HEK293T (cell line): ENCODE data around the gene MIEF2.

Source experiments
- CTCF ChIA-PET: fragments of 350-600 bp; formaldehyde crosslinking; extraction: SDS; loops from one replicate; lab custom pipeline; 2021; ENCODE audit warnings: antibody characterized with exemption, inconsistent platforms; lab: Yijun Ruan, JAX
- POLR2A ChIA-PET: fragments of 350-600 bp; formaldehyde crosslinking; extraction: SDS; loops from one replicate; lab custom pipeline; 2020; ENCODE audit warnings: antibody characterized with exemption, inconsistent platforms; lab: Yijun Ruan, JAX
- DNase-seq: peaks from one replicate; pipeline ENCODE4 v3.0.0; 2012; ENCODE audit warnings: mixed read lengths; ENCODE audit errors: extremely low spot score
- ARNT ChIP-seq: fragments of 450-650 bp; IDR thresholded peaks from 2 replicates; pipeline ENCODE4 v1.6.1; 2017; ENCODE audit warnings: mild to moderate bottlenecking
- BHLHE40 ChIP-seq: fragments of 450-650 bp; IDR thresholded peaks from 2 replicates; pipeline ENCODE4 v1.6.1; 2016; ENCODE audit warnings: mild to moderate bottlenecking, moderate library complexity, borderline replicate concordance
- CTBP1 ChIP-seq: fragments of 450-650 bp; IDR thresholded peaks from 2 replicates; pipeline ENCODE4 v1.6.1; 2016; ENCODE audit warnings: borderline replicate concordance
- ELF4 ChIP-seq: fragments of 450-650 bp; IDR thresholded peaks from 2 replicates; pipeline ENCODE4 v1.6.1; 2017; ENCODE audit warnings: antibody characterized with exemption
- FOXA1 ChIP-seq: fragments of 450-650 bp; IDR thresholded peaks from 2 replicates; pipeline ENCODE4 v1.6.1; 2016; ENCODE audit warnings: mild to moderate bottlenecking
- FOXK2 ChIP-seq: fragments of 450-650 bp; IDR thresholded peaks from 2 replicates; pipeline ENCODE4 v1.6.1; 2016; ENCODE audit warnings: mild to moderate bottlenecking
- FOXM1 ChIP-seq: fragments of 450-650 bp; IDR thresholded peaks from 2 replicates; pipeline ENCODE4 v1.6.1; 2017; ENCODE audit warnings: mild to moderate bottlenecking, borderline replicate concordance
- HDGF ChIP-seq: fragments of 450-650 bp; IDR thresholded peaks from 2 replicates; pipeline ENCODE4 v1.6.1; 2017; ENCODE audit warnings: antibody characterized with exemption, borderline replicate concordance
- L3MBTL2 ChIP-seq: fragments of 450-650 bp; conservative IDR thresholded peaks from 2 replicates; pipeline ENCODE4 v1.6.1; 2016; ENCODE audit warnings: mild to moderate bottlenecking
- LEF1 ChIP-seq: fragments of 450-650 bp; IDR thresholded peaks from 2 replicates; pipeline ENCODE4 v1.6.1; 2017; ENCODE audit warnings: mild to moderate bottlenecking, borderline replicate concordance
- NFRKB ChIP-seq: fragments of 450-650 bp; IDR thresholded peaks from 2 replicates; pipeline ENCODE4 v1.6.1; 2016; ENCODE audit warnings: mild to moderate bottlenecking, moderate library complexity
- PKNOX1 ChIP-seq: fragments of 450-650 bp; IDR thresholded peaks from 2 replicates; pipeline ENCODE4 v1.6.1; 2016
- SP1 ChIP-seq: fragments of 450-650 bp; IDR thresholded peaks from 2 replicates; pipeline ENCODE4 v1.6.1; 2017
- SUZ12 ChIP-seq: fragments of 450-650 bp; IDR thresholded peaks from 2 replicates; pipeline ENCODE4 v1.6.1; 2016; ENCODE audit warnings: mild to moderate bottlenecking
- TARDBP ChIP-seq: fragments of 450-650 bp; IDR thresholded peaks from 2 replicates; pipeline ENCODE4 v1.6.1; 2016
- ZNF384 ChIP-seq: fragments of 450-650 bp; IDR thresholded peaks from 2 replicates; pipeline ENCODE4 v1.6.1; 2016

MIEF2 gene

GRCh38 chr17:18218756-18219415, 41.6 kb upstream of the MIEF2 start:
- TF ChIP-seq FOXM1 = no peak
- TF ChIP-seq SP1 = no peak
- no peak for TF ChIP-seq NFRKB
- TF ChIP-seq LEF1 = no peak
- no peak for TF ChIP-seq FOXK2
- POLR2A ChIA-PET = interaction anchor here (1.0 to 1.3 kb wide), 2 partner anchors 35 to 40 kb away, joined by 3 to 4 read pairs; partner anchors contain the start of genes ALKBH5 and FLII
- CTCF ChIA-PET = interaction anchor here (0.6 kb wide), 2 partner anchors 50 to 124 kb away, joined by 4 to 5 read pairs; no protein-coding TSS in a partner anchor
- DNase-seq = no peak

GRCh38 chr17:18224053-18224386, 36.4 kb upstream of the MIEF2 start:
- CTCF ChIA-PET = interaction anchor here (0.6 kb wide), 2 partner anchors 54 to 402 kb away, joined by 3 read pairs; no protein-coding TSS in a partner anchor
- DNase-seq = no peak
- TF ChIP-seq ELF4 (no peak), NFRKB (no peak), SP1 (no peak), FOXM1 (no peak), LEF1 (no peak), ARNT (no peak)
- POLR2A ChIA-PET = interaction anchor here (0.6 to 2.0 kb wide), 5 partner anchors 11 to 91 kb away, joined by 3 to 13 read pairs (median 3); partner anchors contain the start of genes ALKBH5, MIEF2, SMCR8 and TOP3A

- DNase-seq = peak; percentile 16
- ChIA-PET CTCF (interaction anchor here (0.6 kb wide), 2 partner anchors 55 to 402 kb away, joined by 3 read pairs; no protein-coding TSS in a partner anchor), POLR2A (interaction anchor here (0.8 to 2.0 kb wide), 5 partner anchors 12 to 90 kb away, joined by 3 to 13 read pairs (median 4); partner anchors contain the start of genes ALKBH5, MIEF2 and TOP3A)
- TF ChIP-seq PKNOX1 (no peak), SP1 (no peak), SUZ12 (no peak), CTBP1 (no peak), NFRKB (no peak), ELF4 (no peak), BHLHE40 (no peak)
Measured at GRCh38 chr17:18224387-18225120, 35.9 kb upstream of the MIEF2 start.

GRCh38 chr17:18225121-18225641, 35.3 kb upstream of the MIEF2 start, which contains the start of gene LLGL1:
LLGL1 (plus strand) TSS chr17:18225635; CDS start chr17:18225683, 48 bp downstream.
- TF ChIP-seq L3MBTL2 = peak; percentile 52
- no peak for TF ChIP-seq SP1
- peak; percentile 87 for TF ChIP-seq PKNOX1
- 0 out of 2 replicates have a peak, but pooled peaks have one; percentile 68 for TF ChIP-seq LEF1
- no peak for TF ChIP-seq CTBP1
- TF ChIP-seq HDGF = peak; percentile 76; the same call in 1 of the 2 replicates
- TF ChIP-seq ARNT = no peak
- no peak for TF ChIP-seq FOXA1
- peak; percentile 98 for DNase-seq
- ChIA-PET CTCF (no interaction called here), POLR2A (interaction anchor here (1.2 to 2.0 kb wide), 4 partner anchors 12 to 89 kb away, joined by 3 to 13 read pairs (median 4); partner anchors contain the start of genes ALKBH5, MIEF2 and TOP3A)

GRCh38 chr17:18225642-18226283, 34.7 kb upstream of the MIEF2 start:
- POLR2A ChIA-PET = interaction anchor here (0.9 to 1.5 kb wide), 2 partner anchors 29 to 89 kb away, joined by 3 to 5 read pairs; partner anchors contain the start of gene TOP3A

More at GRCh38 chr17:18225642-18226283, 34.7 kb upstream of the MIEF2 start:
- TF ChIP-seq BHLHE40 (no peak), HDGF (no peak), ZNF384 (no peak), SP1 (no peak), CTBP1 (no peak), TARDBP (no peak), PKNOX1 (no peak), NFRKB (no peak), ELF4 (no peak), FOXM1 (no peak), FOXK2 (no peak), ARNT (no peak)
- CTCF ChIA-PET = no interaction called here
- DNase-seq = peak; percentile 18
